HG03039 (cell line): ENCODE data around the gene UNC5B.
"Not testable (repeated sequence)": the region's sequence is repeated elsewhere in the genome, so short reads cannot be mapped to it uniquely, and the experiment has no call there.

Experiments
- ATAC-seq: cut with Tn5 transposase; IDR thresholded peaks from one replicate; pipeline ENCODE4 v1.9.1; 2021; ENCODE audit warnings: mild to moderate bottlenecking, moderate library complexity; ENCODE audit not compliant: unreplicated experiment

UNC5B gene

DNA sequence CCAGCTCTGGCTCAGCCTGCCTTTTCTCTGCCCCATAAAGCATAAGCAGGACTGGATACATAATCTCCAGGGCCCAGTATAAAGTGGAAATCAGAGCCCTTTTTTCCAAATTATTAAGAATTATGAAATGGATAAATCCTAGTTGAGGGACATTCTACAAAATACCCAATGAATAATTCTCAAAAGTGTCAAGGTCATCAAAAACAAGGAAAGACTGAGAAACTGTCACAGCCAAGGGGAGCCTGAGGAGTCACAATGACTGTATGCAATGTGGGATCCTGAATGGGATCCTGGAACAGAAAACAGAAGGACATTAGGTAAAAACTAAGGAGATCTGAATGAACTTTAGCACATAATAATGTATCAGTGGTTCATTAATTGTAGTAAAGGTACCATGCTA lies 4.8 kb upstream of the UNC5B start:
- no peak for ATAC-seq

DNA sequence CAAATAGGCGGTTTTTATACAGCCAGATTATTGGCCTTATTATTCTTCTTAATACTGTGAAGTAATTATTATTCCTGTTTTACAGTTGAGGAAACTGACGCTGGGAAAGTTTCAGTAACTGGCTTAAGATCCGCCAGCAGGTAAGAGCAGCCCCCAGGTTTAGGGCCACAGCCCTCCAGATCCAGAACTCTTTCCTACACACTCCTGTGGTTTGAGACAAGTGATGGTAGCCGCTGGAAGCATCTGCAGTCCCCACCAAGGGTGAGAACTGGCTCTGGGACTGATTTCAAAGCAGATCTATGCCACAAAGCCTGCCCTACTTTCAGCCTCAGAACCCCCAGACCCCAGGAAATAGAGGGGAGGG lies 3.0 kb upstream of the UNC5B start:
- ATAC-seq: no peak

DNA sequence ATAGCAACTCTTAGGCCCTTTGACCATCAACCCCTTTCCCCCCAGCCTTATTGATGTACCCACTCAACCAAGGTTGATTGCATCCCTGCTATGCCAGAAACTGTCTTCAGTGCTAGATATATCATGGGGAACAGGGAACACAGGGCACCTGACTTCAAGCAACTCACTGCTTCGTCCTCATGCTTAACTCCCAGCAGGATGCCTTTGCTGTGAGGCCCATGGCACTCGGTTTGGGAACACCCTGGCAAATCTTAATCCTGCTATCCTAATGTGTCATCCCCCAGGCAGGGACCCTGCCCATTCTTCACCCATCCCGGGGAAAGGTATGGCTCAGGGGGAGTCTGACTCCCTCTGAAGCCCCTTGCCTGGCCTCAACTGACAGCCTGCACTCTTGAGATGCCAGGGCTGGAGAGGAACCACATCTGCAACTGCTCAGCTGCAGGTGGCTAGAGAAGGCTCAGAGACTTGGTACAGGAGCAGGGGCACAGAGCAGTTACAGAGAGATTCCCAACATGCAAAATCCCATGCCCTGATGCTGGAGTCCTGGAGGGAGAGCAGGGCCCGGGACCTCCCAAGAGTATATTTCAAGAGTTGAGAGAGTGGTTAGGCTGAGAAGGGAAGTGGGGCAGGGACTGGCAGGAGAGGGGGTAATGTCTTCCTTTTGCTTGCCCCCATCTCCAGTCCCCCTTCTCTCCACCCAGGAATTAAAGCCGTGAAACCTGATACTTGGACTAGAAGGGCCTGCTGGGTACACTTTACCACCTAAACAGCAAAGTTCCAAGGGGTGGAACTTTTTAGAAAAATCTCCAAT lies 2.4 kb upstream of the UNC5B start:
- no peak for ATAC-seq

DNA sequence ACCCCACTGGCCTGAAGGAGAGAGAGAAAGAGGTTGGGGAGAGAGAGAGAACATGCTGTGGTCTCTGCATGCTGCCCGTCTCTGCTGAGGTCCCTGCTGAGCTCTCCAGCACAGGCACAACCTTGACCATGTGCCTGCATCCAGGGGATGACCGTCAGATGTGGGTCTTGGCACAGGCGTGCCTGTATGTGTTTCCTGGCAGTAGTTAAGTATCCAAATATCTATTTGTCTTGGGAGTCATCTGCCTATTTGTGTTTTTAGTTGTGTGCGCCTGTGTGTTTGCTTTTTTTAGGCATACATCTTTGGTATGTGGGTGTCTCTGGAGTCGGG lies 1.9 kb upstream of the UNC5B start:
- no peak for ATAC-seq

GRCh38 chr10:71211053-71211452 lies 1.3 kb upstream of the UNC5B start:
- no peak for ATAC-seq

DNA sequence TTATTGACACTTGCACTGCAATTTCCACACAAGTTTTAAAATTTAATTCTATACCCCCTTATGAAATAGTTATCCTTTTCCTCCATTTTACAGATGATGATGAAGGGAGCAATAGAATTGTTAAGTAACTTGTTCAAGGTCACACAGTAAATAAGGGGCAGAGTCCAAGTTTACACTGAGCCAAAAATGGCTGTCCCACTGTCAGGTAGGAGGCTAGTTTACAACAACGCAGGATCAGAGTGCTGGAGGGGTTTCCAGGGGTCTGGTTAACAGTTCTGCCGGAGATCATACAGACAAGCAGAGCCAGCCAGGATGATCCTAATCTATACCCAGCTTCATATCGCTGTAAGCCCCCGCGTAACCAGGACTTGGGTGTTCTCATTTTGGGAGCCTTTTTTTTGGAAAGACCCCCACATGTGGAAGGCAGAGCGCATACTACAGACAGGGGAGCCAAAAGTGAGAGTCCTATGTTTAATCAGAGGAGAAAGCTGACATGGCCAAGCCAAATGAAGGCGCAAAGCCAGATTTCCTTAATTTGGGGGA lies 524 bp upstream of the UNC5B start:
- ATAC-seq: no peak

- ATAC-seq: no peak
Observed at GRCh38 chr10:71213127-71213621, 804 bp downstream of the UNC5B start.

- no peak for ATAC-seq
Observed at GRCh38 chr10:71213761-71214440, 1.5 kb downstream of the UNC5B start.

GRCh38 chr10:71214641-71215559 lies 2.5 kb downstream of the UNC5B start:
- ATAC-seq: no peak

- no peak for ATAC-seq
Observed at GRCh38 chr10:71216363-71216695, 4.0 kb downstream of the UNC5B start.

- no peak for ATAC-seq
Observed at GRCh38 chr10:71216751-71217265, 4.4 kb downstream of the UNC5B start.

- no peak for ATAC-seq
Observed at GRCh38 chr10:71217266-71218045, 5.1 kb downstream of the UNC5B start.

GRCh38 chr10:71218046-71218650 lies 5.8 kb downstream of the UNC5B start:
- ATAC-seq: no peak

DNA sequence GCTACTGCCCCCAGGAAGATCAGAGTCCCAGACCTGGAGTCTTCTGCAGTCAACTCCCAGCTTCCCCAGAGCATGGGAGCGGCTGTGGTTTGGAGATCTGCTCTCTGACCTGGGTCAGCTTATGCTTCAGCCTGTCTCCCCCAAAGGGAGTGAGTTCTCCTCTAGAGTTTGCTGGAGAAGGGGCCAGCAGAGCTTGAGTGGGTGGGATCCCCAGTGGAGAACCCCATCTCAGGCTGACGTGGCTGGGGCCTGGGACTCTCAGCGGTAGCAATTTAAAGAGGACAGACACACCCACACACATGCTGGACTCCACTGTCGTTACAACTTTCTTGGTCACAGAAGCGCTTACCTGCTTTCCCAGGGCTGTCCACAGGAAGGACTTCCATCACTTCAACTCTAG lies 6.3 kb downstream of the UNC5B start:
- ATAC-seq: no peak

DNA sequence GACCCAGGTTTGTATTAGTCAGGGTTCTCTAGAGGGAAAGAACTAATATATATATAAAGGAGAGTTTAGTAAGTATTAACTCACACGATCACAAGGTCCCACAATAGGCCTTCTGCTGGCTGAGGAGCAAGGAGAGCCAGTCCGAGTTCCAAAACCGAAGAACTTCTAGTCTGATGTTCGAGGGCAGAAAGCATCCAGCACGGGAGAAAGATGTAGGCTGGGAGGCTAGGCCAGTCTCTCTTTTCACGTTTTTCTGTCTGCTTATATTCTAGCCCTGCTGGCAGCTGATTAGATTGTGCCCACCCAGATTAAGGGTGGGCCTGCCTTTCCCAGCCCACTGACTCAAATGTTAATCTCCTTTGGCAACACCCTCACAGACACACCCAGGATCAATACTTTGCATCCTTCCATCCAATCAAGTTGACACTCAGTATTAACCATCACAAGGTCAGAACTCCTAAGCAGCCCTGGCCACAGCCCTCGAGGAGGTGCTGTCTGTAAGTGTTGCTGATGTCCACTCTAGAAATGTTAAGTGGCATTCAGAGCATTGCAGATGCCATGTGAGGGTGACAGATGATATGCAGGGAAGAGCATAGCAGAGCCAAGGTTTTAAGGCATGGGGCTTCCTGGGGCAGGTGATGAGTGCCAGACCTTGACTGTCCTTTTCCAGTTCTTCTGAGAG lies 7.0 kb downstream of the UNC5B start:
- ATAC-seq: not testable (repeated sequence)

DNA sequence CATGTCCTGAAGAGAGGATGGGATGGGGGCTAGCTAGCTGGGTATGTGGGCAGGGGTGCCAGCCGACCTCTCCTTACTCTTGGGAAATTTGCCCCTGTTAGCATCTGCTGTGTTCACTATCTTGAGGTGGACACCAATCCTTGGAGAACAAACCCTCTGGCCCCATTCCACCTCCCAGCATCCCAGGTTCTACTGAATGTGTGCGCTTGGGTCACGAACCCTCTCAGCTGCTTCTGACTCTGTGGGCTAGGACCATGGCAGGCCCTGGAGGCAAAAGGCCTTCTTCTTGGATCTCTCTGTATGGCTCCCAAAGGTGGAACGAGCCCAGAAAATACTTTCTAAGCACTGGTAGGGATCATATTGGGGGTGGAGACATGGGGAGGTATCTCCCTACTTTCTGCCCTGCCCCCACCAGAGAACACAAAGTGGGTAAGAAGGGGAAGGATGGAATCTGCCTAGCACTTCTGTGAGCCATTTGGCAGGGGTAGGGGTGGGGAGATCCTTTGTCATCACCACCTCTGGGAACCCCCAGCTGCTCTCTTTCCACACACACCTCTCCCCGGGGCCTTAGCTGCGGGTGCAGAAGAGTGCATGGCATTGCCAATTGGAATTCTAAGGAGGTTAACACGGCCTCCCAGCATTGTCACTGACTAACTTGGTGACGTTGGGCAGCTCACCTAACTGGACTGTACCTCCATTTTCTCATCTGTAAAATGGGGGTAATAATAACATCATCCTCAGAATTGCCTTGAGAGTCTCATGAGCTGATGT lies 7.7 kb downstream of the UNC5B start:
- ATAC-seq: no peak

DNA sequence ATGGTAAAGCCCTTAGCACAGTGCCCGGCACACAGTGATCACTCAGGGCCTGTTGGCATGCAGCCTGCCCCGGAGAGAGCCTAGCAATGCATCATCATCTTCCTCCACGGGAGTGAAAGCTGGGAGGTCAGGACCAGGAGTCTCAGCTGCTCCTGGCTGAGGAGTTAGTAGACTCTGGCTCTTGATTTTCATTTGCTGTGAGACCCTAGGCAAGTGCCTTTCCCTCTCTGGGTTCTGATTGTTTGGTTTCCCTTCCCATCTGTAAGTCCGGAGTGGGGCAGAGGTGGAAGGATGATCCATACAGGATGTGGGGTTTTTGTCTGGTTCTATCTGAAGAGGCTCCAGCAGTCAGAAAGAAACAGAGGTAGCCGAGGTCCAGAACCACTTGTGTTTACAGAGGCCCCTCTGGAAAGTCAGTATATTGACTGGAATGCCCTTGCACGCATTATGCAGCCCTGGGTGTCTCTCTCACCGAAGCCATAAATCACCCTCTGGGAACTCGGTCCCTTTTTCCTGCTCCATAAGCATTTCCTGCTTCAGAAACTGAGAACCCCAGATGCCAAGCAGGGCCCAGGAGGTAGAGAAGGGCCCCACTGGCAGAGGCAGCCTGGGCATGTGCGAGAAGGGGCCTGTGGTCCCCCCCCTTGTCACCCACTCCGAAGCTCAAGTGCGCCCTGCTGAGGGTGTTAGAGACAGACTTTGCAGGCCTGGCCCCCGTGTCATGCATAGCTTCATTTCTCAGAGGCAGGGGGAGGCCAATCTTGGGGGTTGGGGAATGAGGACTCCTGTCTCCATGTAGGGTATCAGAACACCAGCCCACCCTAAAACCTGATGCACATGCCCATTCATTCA lies 8.5 kb downstream of the UNC5B start:
- no peak for ATAC-seq
